Measurements from ENCODE around the gene PACRG. TPM values are rescaled to one million over a fixed set of nuclear protein-coding genes. Genes with fewer than 3 reads are reported as not detected.

The PACRG gene
- total and polyA plus RNA-seq, 2 of the 4 experiments (the other 2 are of a cell fraction) = not detected

- no peak overlapping the region for H4K5ac ChIP-seq (ENCODE audit: low read depth, low read length)
- no peaks in the 10 kb centered on the region for H3K36me3 ChIP-seq (ENCODE audit: control insufficient read depth, insufficient read depth, low read length)
- BruUV-seq (replicated peaks) = no TSS peak
- H3K4ac ChIP-seq (ENCODE audit: low read depth, low read length) = no peak overlapping the region
- H3K14ac ChIP-seq (replicated peaks; ENCODE audit: low read depth, low read length) = no peak overlapping the region
- H2AFZ ChIP-seq (replicated peaks; ENCODE audit: low read length, poor library complexity) = no peak overlapping the region
- dilution Hi-C loops (cut with HindIII; ENCODE audit: low sequenced_read_pairs, unreplicated experiment) = no loop called here
- no peak overlapping the region for H3K18ac ChIP-seq (ENCODE audit: low read depth, low read length)
- H3K56ac ChIP-seq (ENCODE audit: extremely low read depth, insufficient read depth, low read length) = no peak overlapping the region
- no peak overlapping the region for H3K27ac ChIP-seq (ENCODE audit: insufficient read depth, low read length)
- no peak overlapping the region for H2BK5ac ChIP-seq (ENCODE audit: low read depth, low read length, poor library complexity, severe bottlenecking)
- ChIA-PET POLR2A (ENCODE audit: unreplicated experiment) (no interaction called here), CTCF (interaction anchor here (1.1 kb wide), 1 partner anchor 18 kb away, joined by 3 read pairs; no protein-coding TSS in a partner anchor)
- intact Hi-C loops (cut with micrococcal nuclease) = no loop called here
- H2AK5ac ChIP-seq (ENCODE audit: low read depth, low read length) = no peak overlapping the region
- H3K23ac ChIP-seq (ENCODE audit: low read depth, low read length) = no peak overlapping the region
- no peak overlapping the region for H3K4me2 ChIP-seq (ENCODE audit: low read depth, low read length)
- H3K9ac ChIP-seq (ENCODE audit: low read depth, low read length) = no peak overlapping the region
- no peak overlapping the region for H2BK15ac ChIP-seq (ENCODE audit: low read depth, low read length)
- no peak overlapping the region for H2BK20ac ChIP-seq (ENCODE audit: low read depth, low read length)
- no CpG with 5 or more reads among the region's 2 CpGs for WGBS, 2 experiments (ENCODE audit: extremely low coverage in 2 of 2, insufficient read length in 1 of 2)
- no peaks in the 10 kb centered on the region for H4K20me1 ChIP-seq (ENCODE audit: insufficient read depth, low read length)
- ATAC-seq (ENCODE audit: low read depth) = no peak
- no peak for DNase-seq
- no peak overlapping the region for H4K91ac ChIP-seq (ENCODE audit: insufficient read depth, low read depth, low read length)
- no peak overlapping the region for H2AK9ac ChIP-seq (replicated peaks; ENCODE audit: low read depth, low read length, poor library complexity)
- in situ Hi-C loops (cut with MboI; ENCODE audit: low sequenced_read_pairs) = no loop called here
- no peaks in the 10 kb centered on the region for H3K27me3 ChIP-seq (ENCODE audit: control insufficient read depth, insufficient read depth, low read length)
- H3K9me3 ChIP-seq (ENCODE audit: control insufficient read depth, insufficient read depth, low read length) = peaks cover 6% of the 10 kb centered on the region; the same call in 1 of the 2 replicates
- no peaks in the 10 kb centered on the region for H3K4me1 ChIP-seq (ENCODE audit: control insufficient read depth, insufficient read depth, low read length)
- no peak overlapping the region for H4K8ac ChIP-seq (ENCODE audit: low read depth in 2 of 2, low read length in 2 of 2)
- H3K79me1 ChIP-seq (ENCODE audit: low read depth in 1 of 2, low read length in 2 of 2) = no peaks in the 10 kb centered on the region
- no peak overlapping the region for H2BK120ac ChIP-seq (ENCODE audit: low read depth, low read length)
- H3K4me3 ChIP-seq (ENCODE audit: insufficient read depth, low read depth, low read length) = no peak overlapping the region
- TF ChIP-seq, protein P1, sequence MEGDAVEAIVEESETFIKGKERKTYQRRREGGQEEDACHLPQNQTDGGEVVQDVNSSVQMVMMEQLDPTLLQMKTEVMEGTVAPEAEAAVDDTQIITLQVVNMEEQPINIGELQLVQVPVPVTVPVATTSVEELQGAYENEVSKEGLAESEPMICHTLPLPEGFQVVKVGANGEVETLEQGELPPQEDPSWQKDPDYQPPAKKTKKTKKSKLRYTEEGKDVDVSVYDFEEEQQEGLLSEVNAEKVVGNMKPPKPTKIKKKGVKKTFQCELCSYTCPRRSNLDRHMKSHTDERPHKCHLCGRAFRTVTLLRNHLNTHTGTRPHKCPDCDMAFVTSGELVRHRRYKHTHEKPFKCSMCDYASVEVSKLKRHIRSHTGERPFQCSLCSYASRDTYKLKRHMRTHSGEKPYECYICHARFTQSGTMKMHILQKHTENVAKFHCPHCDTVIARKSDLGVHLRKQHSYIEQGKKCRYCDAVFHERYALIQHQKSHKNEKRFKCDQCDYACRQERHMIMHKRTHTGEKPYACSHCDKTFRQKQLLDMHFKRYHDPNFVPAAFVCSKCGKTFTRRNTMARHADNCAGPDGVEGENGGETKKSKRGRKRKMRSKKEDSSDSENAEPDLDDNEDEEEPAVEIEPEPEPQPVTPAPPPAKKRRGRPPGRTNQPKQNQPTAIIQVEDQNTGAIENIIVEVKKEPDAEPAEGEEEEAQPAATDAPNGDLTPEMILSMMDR (conservative IDR thresholded peaks at IDR 0.05; ENCODE audit: low read depth, low read length) = no peak
- H3K9me1 ChIP-seq (ENCODE audit: insufficient read depth, low read length) = no peaks in the 10 kb centered on the region
Observed at GRCh38 chr6:163320804-163321203, 593.0 kb downstream of the PACRG start.
